HepG2 (cell line): Measurements from ENCODE around the gene KRTAP13-2. TPM values are rescaled to one million over a fixed set of nuclear protein-coding genes. Genes with fewer than 3 reads are reported as not detected.

Source experiments
- ATAC-seq: fragments of 200-7000 bp; cut with Tn5 transposase; 3 replicates; pipeline ENCODE4 v1.9.1; 2020; ENCODE audit warnings: mild to moderate bottlenecking, moderate library complexity
- BruUV-seq: library from RNA; stranded (reverse); fragments of 400-500 nt; replicated peaks from 2 replicates; lab custom pipeline; 2021; lab: Mats Ljungman, UMichigan
- CTCF ChIA-PET: fragments of 300-600 bp; formaldehyde crosslinking; extraction: SDS; loops from one replicate; lab custom pipeline; 2021; ENCODE audit warnings: low total read pairs, inconsistent platforms, low intra/inter-chr PET ratio; lab: Yijun Ruan, JAX
- POLR2A ChIA-PET: fragments of 350-600 bp; sonication (Branson Sonifier 250); formaldehyde crosslinking; loops from one replicate; lab custom pipeline; 2020; ENCODE audit warnings: antibody characterized with exemption, inconsistent platforms; lab: Yijun Ruan, JAX
- DNase-seq: peaks from one replicate; pipeline ENCODE4 v3.0.0-alpha.2; 2015; ENCODE audit warnings: low spot score
- FAIRE-seq: peaks from 3 replicates; lab custom pipeline; 2011; peaks lifted over from hg19 to GRCh38; lab: Jason Lieb, UNC
- H2AFZ ChIP-seq: one replicate; pipeline ENCODE4 v1.6.1; 2011; ENCODE audit warnings: low read length, inconsistent platforms
- H3K27ac ChIP-seq: fragments of 300-600 bp; 3 replicates; pipeline ENCODE4 v1.8.0; 2011; ENCODE audit warnings: mixed run types, mild to moderate bottlenecking, mixed read lengths, low read length, inconsistent platforms; ENCODE audit not compliant: insufficient read depth; ENCODE audit errors: extremely low read length
- H3K27me3 ChIP-seq, 2 experiments: fragments of 200-600 bp in 1 of 2; 2 replicates in 1 of 2; 3 replicates in 1 of 2; pipeline versions ENCODE4 v1.6.0 to v1.8.0; 2011; ENCODE audit warnings: low read length in 2 of 2, mild to moderate bottlenecking in 2 of 2, moderate library complexity in 2 of 2, inconsistent platforms in 1 of 2; ENCODE audit not compliant: insufficient read depth in 2 of 2, control insufficient read depth in 1 of 2
- H3K36me3 ChIP-seq, 2 experiments: fragments of 200-600 bp in 1 of 2; replicated peaks in 1 of 2; 2 replicates in 1 of 2; 3 replicates in 1 of 2; pipeline versions ENCODE4 v1.5.1 to v1.8.0; 2011; ENCODE audit warnings: low read length in 2 of 2, inconsistent platforms in 1 of 2; ENCODE audit not compliant: insufficient read depth in 2 of 2, control insufficient read depth in 1 of 2
- H3K4me1 ChIP-seq: 2 replicates; pipeline ENCODE4 v1.5.1; 2012; ENCODE audit warnings: low read length, inconsistent platforms; ENCODE audit not compliant: insufficient read depth
- H3K4me2 ChIP-seq: 2 replicates; pipeline ENCODE4 v1.6.0; 2011; ENCODE audit warnings: low read depth, low read length, inconsistent platforms
- H3K4me3 ChIP-seq, 3 experiments: fragments of 200-600 bp in 1 of 3; sonication (generic), shearing (Covaris generic) in 1 of 3; replicated peaks in 1 of 3; 2 replicates each; pipeline ENCODE4 v1.5.1; 2011 to 2016; ENCODE audit warnings: low read length in 3 of 3, inconsistent platforms in 2 of 3, low read depth in 2 of 3, mild to moderate bottlenecking in 2 of 3, control low read depth in 1 of 3, mixed read lengths in 1 of 3; ENCODE audit not compliant: insufficient read depth in 1 of 3
- H3K79me2 ChIP-seq: one replicate; pipeline ENCODE4 v1.6.1; 2011; ENCODE audit warnings: low read length, inconsistent platforms; ENCODE audit not compliant: insufficient read depth
- H3K9ac ChIP-seq: 2 replicates; pipeline ENCODE4 v1.6.0; 2011; ENCODE audit warnings: mild to moderate bottlenecking, low read depth, low read length, inconsistent platforms; ENCODE audit not compliant: insufficient read depth
- H3K9me3 ChIP-seq: 2 replicates; pipeline ENCODE4 v1.5.1; 2012; ENCODE audit warnings: mild to moderate bottlenecking, low read length
- H4K20me1 ChIP-seq: 2 replicates; pipeline ENCODE4 v1.6.0; 2011; ENCODE audit warnings: inconsistent platforms, mild to moderate bottlenecking, low read length, moderate library complexity; ENCODE audit not compliant: insufficient read depth
- IRF2 ChIP-seq: IDR thresholded peaks from 2 replicates; pipeline ENCODE4 v1.6.1; 2018; ENCODE audit warnings: missing genetic modification reagents, missing compliant biosample characterization
- KDM3A ChIP-seq: IDR thresholded peaks from 2 replicates; pipeline ENCODE4 v1.6.1; 2018; ENCODE audit warnings: low read depth, missing compliant biosample characterization
- MAF1 ChIP-seq: sonication (generic); formaldehyde crosslinking; IDR thresholded peaks from 2 replicates; pipeline ENCODE4 v1.5.0; 2020; ENCODE audit warnings: missing genetic modification reagents, borderline replicate concordance
- PRPF4 ChIP-seq: fragments of 200-400 bp; formaldehyde crosslinking; IDR thresholded peaks from 2 replicates; pipeline ENCODE4 v1.6.1; 2016; ENCODE audit warnings: low read length, low read depth; ENCODE audit not compliant: poor library complexity, severe bottlenecking
- SNRNP70 ChIP-seq: fragments of 200-400 bp; formaldehyde crosslinking; IDR thresholded peaks from 2 replicates; pipeline ENCODE4 v1.6.1; 2017; ENCODE audit warnings: mild to moderate bottlenecking, low read depth, low read length, moderate library complexity
- U2AF1 ChIP-seq: fragments of 200-400 bp; formaldehyde crosslinking; optimal IDR thresholded peaks from 2 replicates; pipeline ENCODE3; 2017; ENCODE audit warnings: mild to moderate bottlenecking, low read depth, low read length
- ZNF670 ChIP-seq: sonication (generic); formaldehyde crosslinking; IDR thresholded peaks from 2 replicates; pipeline ENCODE4 v1.8.0; 2022; ENCODE audit warnings: mild to moderate bottlenecking, missing genetic modification reagents, borderline replicate concordance
- WGBS: methylation state at CpG from one replicate; pipeline ENCODE4 v1.1.6; 2017; ENCODE audit warnings: low lambda C conversion rate; 5-methylcytosine and 5-hydroxymethylcytosine counted together
- in situ Hi-C: cut with HindIII; loops from 2 replicates; pipeline ENCODE4 v1.10.0; 2017; ENCODE audit warnings: low pct_unique_long_range_greater_than_20kb; ENCODE audit not compliant: extremely low pct_ligation_motif_present
- intact Hi-C: fragments of 100-400 bp; cut with micrococcal nuclease; formaldehyde crosslinking; loops from one replicate; pipeline ENCODE4 v1.10.0; 2022; ENCODE audit not compliant: unreplicated experiment
- polyA plus RNA-seq, 8 experiments: library from polyadenylated mRNA; depleted of rRNA in 3 of 8; stranded (reverse) in 7 of 8; unstranded in 1 of 8; fragments of >200 nt; fragmentation: Illumina TruSeq in 4 of 8; extraction: Trizol in 4 of 8; gene quantifications; 2 replicates each; pipeline versions ENCODE4 v1.2.1 to v1.2.3, GENCODE V29; 2011 to 2016; ENCODE audit warnings: low read depth in 4 of 8, missing spikeins in 1 of 8, mixed read lengths in 1 of 8; ENCODE audit not compliant: insufficient read depth in 1 of 8
- total RNA-seq, 5 experiments: library from RNA; depleted of rRNA; stranded (reverse); fragments of >200 nt; fragmentation: Illumina TruSeq; extraction: Trizol; gene quantifications; 2 replicates each; pipeline ENCODE4 v1.2.3, GENCODE V29; 2016; ENCODE audit warnings: low read depth in 1 of 5
- TF ChIP-seq, protein P1 (sequence below): sonication (generic); formaldehyde crosslinking; IDR thresholded peaks from 2 replicates; pipeline ENCODE4 v1.8.0; 2022; ENCODE audit warnings: mild to moderate bottlenecking, missing genetic modification reagents

The KRTAP13-2 gene
- total and polyA plus RNA-seq, 2 of the 13 experiments (the other 11 are each of a cell fraction or from before 2014, with no cell fraction given) = not detected

DNA sequence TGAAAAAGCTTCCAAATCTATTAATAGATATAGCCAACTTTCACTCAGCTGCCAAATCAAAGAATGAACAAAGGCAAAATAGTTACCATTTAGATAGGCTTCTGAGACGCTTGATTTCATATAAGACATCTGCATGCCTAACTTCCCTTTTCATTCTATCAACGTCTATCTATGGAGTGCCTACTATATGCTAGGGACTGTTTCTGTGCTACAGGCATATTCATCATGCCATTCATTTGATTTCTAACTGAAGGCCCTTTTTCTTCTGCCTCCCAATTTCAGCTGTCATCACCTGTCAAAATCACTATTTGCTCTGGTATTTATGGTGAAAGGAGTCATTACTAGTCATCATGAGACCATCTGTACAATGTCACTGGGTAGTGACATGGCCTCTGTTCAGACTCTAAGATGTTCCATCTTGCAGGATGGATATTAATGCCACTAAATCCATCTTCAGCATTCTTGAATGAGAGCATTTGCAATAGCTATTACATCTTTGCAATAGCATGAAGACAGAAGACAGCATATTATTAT, 19.5 kb upstream of the KRTAP13-2 start:
- no TSS peak for BruUV-seq
- no peaks in the 10 kb centered on the region for H3K27me3 ChIP-seq
- CTCF ChIA-PET = no interaction called here
- no peak for TF ChIP-seq MAF1 (CRISPR knock-in tag)
- TF ChIP-seq PRPF4 = no peak
- TF ChIP-seq ZNF670 (CRISPR knock-in tag) = no peak
- TF ChIP-seq, protein P1, sequence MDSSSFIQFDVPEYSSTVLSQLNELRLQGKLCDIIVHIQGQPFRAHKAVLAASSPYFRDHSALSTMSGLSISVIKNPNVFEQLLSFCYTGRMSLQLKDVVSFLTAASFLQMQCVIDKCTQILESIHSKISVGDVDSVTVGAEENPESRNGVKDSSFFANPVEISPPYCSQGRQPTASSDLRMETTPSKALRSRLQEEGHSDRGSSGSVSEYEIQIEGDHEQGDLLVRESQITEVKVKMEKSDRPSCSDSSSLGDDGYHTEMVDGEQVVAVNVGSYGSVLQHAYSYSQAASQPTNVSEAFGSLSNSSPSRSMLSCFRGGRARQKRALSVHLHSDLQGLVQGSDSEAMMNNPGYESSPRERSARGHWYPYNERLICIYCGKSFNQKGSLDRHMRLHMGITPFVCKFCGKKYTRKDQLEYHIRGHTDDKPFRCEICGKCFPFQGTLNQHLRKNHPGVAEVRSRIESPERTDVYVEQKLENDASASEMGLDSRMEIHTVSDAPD (CRISPR knock-in tag) = no peak
- no peak for TF ChIP-seq SNRNP70
- TF ChIP-seq, all 625 proteins: peak for 0
- H3K27ac ChIP-seq = no peak overlapping the region
- H3K4me1 ChIP-seq = no peaks in the 10 kb centered on the region
- H3K36me3 ChIP-seq = no peaks in the 10 kb centered on the region
- POLR2A ChIA-PET = no interaction called here
- no peak for FAIRE-seq
- H3K9me3 ChIP-seq = peaks cover 88% of the 10 kb centered on the region
- no peaks in the 10 kb centered on the region for H3K79me2 ChIP-seq
- H3K4me2 ChIP-seq = no peak overlapping the region
- no peak overlapping the region for H3K4me3 ChIP-seq
- 0% methylated on average over 2 of the region's 2 CpGs for WGBS
- no peak for ATAC-seq
- in situ Hi-C loops = no loop called here
- no peak overlapping the region for H2AFZ ChIP-seq
- H3K9ac ChIP-seq = no peak overlapping the region
- no peaks in the 10 kb centered on the region for H4K20me1 ChIP-seq
- intact Hi-C loops = no loop called here
- DNase-seq = no peak

DNA sequence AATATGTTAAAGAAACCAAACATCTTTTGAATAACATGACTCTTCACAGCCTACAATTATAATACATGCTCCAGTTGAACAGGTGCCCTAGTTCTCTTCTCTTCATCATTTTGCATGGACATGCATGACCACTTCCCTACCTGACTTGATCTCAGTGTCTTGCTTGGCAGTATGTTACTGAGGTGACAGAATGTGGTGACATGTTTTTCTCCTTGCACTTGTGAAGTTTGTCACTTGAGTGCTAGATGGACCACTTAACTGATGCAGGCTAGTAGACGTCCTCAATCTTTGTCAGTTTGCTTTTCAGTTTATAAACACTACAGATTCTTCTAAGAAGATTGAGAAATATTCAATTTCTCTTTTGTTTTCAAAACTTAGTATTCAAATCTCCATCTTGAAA, 10.1 kb upstream of the KRTAP13-2 start:
- CTCF ChIA-PET = no interaction called here
- peaks cover 92% of the 10 kb centered on the region for H3K9me3 ChIP-seq

More for the DNA sequence above, 10.1 kb upstream of the KRTAP13-2 start:
- DNase-seq (no peak), FAIRE-seq (no peak), ATAC-seq (no peak)
- no peak overlapping the region for H3K4me3 ChIP-seq
- H3K36me3 ChIP-seq = no peaks in the 10 kb centered on the region
- no peak overlapping the region for H3K27ac ChIP-seq
- H4K20me1 ChIP-seq = no peaks in the 10 kb centered on the region
- POLR2A ChIA-PET = no interaction called here
- H3K4me2 ChIP-seq = no peak overlapping the region
- intact Hi-C loops = no loop called here
- H3K4me1 ChIP-seq = no peaks in the 10 kb centered on the region
- H3K9ac ChIP-seq = no peak overlapping the region
- no peaks in the 10 kb centered on the region for H3K27me3 ChIP-seq
- BruUV-seq = no TSS peak
- no peak overlapping the region for H2AFZ ChIP-seq
- no peaks in the 10 kb centered on the region for H3K79me2 ChIP-seq
- WGBS = 0% methylated on average over 1 of the region's 1 CpG
- in situ Hi-C loops = no loop called here
- TF ChIP-seq U2AF1 (no peak), IRF2 (CRISPR knock-in tag) (no peak), KDM3A (CRISPR knock-in tag) (no peak)
